NCI-H1105 treated with DMSO at 0.1 percent for 48 hours (cell line): Measurements from ENCODE around the gene CCDC92B.
"Not testable (repeated sequence)": the region's sequence is repeated elsewhere in the genome, so short reads cannot be mapped to it uniquely, and the experiment has no call there.

Source experiments
- DNase-seq: peaks from one replicate; lab custom pipeline; 2025; lab: John Stamatoyannopoulos, UW

The CCDC92B gene

DNA sequence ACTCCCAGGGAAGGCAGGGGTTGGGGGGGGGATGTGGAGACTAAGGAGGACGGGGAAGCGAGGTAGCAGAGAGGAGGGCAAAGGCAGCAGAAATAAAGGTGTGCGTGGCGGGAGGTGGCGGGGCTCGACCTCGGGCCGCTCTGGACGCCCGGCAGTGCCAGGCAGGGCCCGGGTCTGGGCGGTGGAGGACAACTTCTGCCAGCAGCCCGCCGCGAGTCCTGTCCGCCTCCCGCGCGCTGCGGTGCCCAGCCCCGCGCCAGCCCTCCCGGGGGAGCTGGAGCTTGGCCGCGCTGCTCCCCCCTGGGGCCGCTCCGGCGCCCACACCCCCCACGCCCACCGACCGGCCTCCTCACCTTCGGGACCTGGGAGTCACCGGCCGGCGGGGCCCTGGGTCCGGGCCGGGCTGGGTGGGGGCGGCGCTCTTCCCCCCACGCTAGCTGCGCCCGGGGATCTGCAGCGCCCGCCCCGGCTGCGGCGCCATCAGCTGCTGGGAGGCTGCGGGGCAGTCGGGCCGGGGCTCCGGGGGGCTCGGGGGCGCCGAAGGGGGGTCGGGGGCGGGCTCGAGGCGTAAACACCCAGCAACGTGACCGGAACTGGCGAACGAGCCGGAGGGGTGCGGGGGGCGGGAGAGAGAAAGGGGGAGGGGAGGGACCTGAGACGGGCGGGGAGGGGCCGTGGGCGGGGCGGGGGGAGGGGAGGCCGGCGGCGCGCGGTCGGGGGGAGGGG is at the start of gene CCDC92B:
Gene CCDC92B (minus strand): TSS at position 595 of the 726 bp plus-strand sequence. CDS start 14,507 bp downstream, outside the sequence.
- DNase-seq: peak; percentile 34

DNA sequence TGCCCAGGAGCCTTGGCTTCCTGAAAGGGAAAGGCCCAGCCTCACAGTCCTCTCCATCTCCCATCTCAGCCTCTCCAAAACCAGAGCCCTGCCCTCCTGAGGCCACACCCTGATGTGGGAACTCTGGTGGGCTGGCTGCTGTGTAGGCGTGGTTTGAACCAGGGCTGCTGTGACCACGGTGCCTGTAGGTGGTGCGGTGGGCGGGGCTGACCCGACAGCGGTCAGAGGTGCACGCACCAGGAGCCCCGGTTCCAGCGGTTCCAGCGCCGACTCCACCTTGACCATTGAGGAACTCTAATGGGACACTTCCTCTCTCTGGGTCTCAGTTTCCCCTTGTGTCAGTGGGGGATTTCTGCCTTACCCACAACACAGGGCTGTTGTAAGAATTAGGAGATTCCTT is 49.2 kb upstream of the CCDC92B start:
- DNase-seq: no peak

DNA sequence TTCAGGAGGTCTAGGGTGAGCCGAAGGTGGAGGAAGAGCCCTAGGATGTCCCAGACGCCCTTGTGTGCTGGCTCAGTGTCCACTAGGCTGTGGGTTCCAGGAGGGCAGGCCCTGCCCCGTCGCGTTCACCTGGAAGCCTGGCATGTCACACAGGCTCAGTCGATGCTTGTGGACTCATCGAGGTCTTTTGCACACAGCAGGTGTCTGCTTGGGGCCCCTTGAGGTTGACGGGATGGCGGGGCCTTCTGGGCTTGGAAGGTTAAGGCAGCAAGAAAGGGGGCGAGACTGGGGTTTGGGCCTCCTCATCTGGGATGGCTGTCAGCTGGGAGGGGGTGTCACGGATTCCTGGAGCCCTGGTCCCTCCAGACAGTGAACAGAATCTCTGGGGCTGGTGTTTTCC is 48.7 kb upstream of the CCDC92B start:
- no peak for DNase-seq

GRCh38 chr17:2797637-2798036 is 48.2 kb upstream of the CCDC92B start:
- peak; percentile 29 for DNase-seq

DNA sequence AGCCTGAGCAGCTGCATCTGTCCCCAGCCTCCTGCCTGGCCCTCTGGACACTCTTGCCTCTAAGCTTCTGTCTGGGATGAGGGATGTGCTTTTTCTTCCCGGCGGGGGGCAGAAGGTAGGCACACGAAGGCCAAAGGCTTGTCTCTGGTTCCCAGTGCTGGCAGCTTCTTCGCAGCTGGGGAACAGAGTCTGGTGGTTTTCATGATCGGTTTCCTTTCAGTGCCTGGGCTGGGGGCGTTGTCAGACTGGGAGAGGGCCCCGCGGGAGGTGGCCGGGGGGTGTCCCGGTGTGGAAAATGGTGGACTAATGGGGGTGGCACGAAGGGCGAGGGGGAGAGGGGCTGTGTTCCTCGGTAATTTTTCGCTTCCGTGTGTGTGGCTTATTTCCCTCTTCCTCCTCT is 47.8 kb upstream of the CCDC92B start:
- DNase-seq: no peak

DNA sequence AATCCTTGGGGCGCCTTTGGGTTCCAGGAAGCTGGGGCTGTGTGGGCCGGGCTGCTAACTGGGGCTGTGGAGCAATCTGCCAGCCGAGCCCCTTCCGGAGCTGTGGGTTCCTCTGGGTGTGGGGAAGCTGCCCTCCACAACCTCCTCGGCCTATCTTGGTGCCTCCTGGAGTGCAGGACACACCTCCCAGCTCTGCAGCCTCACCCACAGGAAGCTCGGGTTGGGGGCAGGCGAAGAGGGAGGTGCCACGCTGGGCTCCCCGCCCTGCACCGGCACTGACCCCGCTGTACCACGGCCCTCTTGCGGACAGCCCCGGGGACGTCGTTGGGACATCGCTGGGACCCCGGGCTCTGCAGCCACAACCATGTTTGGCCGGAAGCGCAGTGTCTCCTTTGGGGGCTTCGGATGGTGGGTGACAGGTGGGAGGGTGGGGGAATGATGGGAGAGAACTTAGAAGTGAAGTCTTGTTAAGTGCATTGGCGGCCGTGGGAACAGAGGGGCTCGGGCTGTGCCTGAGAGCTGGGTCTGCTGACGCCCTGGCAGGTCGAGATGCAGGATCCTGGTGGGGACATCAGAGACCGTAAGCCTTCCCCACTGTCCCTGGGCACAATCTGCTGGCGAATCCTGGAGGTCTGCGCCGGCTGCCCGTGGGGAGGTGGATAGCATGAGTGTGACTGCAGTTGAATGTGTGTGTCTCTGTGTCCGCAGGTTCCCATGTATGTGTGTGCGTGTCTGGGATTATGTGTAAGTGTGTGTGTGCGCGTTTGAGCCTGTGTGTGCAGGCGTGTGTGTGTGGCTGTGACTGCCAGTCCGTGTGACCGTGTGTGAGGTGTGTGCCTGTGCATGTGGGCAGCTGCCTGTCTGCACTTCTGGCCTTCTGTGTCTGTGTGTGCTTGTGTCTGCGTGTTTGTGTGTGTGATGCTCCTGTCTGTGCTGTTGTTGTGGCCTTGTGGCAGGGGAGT is 47.0 kb upstream of the CCDC92B start, which contains the start of gene RAP1GAP2:
Gene RAP1GAP2 (plus strand): TSS at position 275 of the 962 bp plus-strand sequence. CDS start 90 bp downstream, at position 365.
- no peak for DNase-seq

DNA sequence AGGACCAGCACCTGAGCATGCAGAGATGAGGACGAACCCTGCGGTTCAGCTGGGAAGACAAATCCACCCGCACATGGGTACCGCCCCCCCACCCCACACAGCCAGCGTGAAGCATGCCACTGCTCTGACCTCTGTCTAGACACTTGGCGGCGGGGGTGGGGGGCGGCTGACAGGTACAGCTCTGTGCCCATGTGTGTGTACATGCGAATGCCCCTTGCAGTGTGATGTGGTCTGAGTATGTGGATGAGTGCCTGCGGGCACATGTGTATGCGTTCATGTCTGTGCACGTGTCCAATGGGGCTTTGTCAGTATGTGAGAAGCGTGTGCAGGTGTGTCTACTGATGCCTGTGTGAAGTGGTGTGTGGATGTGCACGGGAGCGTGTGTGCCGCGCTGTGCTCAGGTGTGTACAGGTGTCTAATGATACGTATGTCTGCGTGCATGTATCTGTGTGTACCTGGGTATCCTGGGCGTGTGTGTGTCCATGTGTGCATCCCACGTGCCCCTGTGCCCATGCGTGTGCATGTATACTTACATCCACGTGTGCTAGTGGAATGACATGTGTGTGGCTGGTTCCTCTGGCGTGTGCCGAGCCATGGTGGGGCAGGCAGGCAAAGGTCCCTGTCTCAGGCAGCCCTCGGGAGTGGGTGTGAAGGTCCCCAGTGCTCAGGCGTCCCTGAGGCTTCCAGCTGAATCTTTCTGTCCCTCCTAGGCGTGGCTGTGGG is 46.1 kb upstream of the CCDC92B start:
- no peak for DNase-seq

GRCh38 chr17:2794111-2794803 is 44.8 kb upstream of the CCDC92B start:
- DNase-seq: no peak

DNA sequence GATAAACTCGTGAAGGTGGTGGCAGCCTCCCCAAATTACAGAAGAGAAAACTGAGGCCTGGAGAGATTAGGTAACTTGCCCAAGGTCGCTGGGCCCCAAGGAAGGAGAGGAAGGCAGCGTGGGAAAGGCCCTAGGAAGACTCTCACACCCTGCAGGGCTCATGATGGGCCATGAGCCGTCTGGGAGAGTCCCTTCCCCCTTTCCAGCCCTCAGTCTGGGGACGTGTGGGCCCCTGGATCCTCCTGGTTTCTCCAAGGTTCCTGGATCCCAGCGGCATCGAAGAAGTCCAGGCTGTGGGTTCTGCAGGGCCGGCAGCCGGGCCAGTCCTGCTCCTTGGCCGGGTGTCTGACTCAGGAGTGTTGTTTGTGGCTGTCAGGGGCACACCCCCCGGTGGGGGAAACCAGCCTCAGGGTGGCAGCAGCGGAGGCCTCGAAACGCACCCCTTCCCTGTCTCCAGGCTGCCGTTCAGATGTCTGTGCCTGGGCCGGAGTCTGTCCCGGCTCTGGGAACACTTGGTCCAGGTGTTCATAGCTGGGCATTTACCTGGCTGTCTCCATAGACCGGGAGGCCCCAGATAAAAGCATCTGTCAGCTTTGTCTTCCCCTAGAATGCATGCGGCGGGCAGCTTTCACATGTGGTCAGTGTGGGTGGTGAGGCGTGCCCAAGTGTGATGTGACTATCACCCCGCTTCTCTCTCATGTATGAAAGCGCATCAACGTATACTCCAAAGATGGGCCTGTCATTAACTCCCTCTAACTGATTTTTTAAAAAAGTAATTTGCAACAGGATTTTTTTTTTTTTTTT is 43.1 kb upstream of the CCDC92B start:
- no peak for DNase-seq

DNA sequence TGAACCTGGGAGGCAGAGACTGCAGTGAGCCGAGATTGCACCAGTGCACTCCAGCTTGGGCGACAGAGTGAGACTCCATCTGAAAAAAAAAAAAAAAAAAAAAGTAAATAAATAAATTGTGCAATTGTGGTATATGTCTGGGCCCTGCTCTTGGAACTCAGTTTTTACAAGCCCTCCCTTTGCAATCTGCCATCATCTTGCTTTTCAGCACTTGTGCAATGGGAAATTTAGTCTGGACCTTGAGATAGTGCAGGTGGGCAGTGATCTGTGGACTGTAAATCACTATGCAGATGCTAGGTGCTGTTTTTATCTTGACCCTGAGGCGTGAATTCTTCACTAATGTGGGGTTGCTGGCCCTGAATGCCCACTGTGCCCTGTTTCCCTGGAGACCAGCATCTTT is 40.2 kb upstream of the CCDC92B start:
- DNase-seq: no peak

GRCh38 chr17:2786176-2786881 is 36.9 kb upstream of the CCDC92B start:
- peak; percentile 71 for DNase-seq

DNA sequence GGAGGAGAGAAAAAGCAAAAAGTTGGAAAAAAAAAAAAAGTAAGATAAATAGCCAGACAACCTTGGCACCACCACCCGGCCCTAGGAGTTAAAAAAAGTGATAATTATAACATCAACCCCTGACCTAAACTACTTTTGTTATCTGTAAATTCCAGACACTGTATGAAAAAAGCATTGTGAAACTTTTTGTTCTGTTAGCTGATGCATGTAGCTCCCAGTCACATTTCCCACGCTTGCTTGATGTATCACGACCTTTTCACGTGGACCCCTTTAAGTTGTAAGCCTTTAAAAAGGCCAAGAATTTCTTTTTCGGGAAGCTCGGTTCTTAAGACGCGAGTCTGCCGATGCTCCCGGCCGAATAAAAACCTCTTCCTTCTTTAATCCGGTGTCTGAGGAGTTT is 35.9 kb upstream of the CCDC92B start:
- DNase-seq: not testable (repeated sequence)

DNA sequence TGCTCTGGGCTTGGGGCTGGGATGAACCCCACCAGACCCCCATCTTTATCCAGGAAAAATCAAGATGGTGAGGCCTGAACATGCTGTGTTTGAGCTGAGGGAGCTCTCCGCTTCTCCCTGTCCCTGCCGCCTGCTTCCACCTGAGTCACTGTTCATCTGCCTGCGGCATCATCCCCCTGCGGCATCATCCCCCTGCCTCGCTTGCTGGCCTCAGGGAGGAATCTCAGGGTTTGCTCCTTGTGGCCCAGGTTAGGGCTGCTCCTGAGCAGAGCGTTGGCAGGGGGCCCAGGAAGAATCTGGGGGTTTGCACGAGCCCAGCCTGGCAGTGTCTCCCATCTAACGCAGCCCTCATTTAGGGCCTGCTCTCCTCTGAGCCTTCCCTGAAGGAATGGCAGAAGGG is 35.4 kb upstream of the CCDC92B start:
- no peak for DNase-seq

DNA sequence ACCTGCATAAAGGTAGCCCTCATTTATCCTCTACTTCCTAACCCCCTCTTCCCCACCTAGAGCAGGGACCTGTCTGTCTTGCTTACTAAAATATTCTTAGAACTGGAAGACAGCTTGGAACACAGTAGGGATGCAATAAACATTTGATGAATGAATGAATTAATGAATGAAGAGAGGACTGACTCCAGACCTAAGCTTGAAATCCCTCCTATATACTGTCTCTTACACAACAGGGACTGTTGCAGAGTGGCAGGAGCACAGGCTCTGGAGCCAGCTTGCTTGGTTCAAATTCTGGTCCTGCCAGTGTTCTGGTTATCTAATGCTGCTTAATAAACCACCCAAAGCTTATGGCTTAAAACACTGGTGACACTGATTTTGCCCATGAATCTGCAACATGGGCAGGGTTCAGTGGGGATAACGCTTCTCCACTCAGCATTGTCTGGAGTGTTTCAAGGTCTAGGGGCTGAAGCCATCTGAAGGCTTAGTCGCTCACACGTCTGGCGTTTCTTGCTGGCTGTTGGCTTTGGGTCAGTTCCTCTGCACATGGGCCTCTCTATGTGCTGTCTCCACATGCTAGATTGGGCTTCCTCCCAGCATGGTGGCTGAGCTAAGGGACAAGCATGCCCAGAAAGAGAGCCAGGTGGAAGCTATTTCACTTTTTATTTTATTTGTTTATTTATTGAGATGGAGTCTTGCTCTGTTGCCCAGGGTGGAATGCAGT is 34.0 kb upstream of the CCDC92B start:
- no peak for DNase-seq

GRCh38 chr17:2782055-2782454 is 32.6 kb upstream of the CCDC92B start:
- DNase-seq: no peak

GRCh38 chr17:2781598-2781997 is 32.1 kb upstream of the CCDC92B start:
- not testable (repeated sequence) for DNase-seq

DNA sequence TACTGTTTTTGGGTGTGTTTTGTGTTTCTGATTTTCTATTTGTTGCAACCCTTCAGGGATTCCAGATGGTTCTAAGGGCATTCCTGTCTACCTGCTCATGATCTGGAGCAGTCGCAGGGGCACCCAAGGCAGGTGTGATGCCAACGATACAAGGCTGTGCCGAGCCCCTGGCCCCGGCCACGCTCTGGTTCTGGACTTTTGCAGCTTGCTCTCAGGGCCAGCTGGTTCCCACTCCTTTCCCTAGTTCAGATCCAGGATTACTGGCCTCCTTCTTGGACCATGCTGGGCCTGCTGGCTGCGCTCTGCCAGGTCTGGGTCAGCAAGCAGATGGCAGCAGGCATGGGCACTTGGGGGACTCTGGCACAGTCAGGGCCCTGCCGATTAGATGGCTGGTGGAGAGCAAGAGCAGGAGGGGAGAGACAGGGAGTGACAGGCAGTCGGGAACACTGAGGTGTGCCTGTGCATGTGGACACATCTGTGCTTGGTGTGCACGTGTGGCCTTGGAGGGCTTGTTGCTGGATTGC is 31.5 kb upstream of the CCDC92B start:
- no peak for DNase-seq

DNA sequence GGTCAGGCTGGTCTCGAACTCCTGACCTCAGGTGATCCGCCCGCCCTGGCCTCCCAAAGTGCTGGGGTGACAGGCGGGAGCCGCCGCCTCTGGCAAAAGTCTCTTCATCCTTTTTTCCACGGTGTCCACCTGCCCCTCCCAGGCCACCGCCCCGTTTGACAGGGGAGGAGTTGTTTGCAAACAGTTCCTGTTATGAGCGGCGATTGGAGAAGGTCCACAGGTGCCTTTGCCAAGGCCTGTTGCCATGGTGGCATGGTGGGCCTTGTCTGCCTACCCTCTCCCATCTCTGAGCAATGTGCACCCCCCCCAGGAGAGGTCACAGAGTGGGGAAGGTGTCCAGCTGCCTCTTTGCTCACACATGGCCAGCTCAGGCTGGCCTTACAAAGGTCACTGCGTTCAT is 30.8 kb upstream of the CCDC92B start:
- DNase-seq: no peak

GRCh38 chr17:2779545-2779944 is 30.1 kb upstream of the CCDC92B start:
- no peak for DNase-seq
